ENCODE measurements around the gene MICALL1. TPM values are rescaled to one million over a fixed set of nuclear protein-coding genes. Genes with fewer than 3 reads are reported as not detected.

Gene MICALL1
- total and polyA plus RNA-seq, 2 of the 13 experiments (the other 11 are each of a cell fraction or from before 2014, with no cell fraction given), result 7.6 to 10.6 TPM

GRCh38 chr22:37905534-37906363 is at the start of gene MICALL1 (continued):
- TF ChIP-seq GLMP (CRISPR knock-in tag; IDR thresholded peaks at IDR 0.05; ENCODE audit: borderline replicate concordance), result no peak
- TF ChIP-seq, protein P1, sequence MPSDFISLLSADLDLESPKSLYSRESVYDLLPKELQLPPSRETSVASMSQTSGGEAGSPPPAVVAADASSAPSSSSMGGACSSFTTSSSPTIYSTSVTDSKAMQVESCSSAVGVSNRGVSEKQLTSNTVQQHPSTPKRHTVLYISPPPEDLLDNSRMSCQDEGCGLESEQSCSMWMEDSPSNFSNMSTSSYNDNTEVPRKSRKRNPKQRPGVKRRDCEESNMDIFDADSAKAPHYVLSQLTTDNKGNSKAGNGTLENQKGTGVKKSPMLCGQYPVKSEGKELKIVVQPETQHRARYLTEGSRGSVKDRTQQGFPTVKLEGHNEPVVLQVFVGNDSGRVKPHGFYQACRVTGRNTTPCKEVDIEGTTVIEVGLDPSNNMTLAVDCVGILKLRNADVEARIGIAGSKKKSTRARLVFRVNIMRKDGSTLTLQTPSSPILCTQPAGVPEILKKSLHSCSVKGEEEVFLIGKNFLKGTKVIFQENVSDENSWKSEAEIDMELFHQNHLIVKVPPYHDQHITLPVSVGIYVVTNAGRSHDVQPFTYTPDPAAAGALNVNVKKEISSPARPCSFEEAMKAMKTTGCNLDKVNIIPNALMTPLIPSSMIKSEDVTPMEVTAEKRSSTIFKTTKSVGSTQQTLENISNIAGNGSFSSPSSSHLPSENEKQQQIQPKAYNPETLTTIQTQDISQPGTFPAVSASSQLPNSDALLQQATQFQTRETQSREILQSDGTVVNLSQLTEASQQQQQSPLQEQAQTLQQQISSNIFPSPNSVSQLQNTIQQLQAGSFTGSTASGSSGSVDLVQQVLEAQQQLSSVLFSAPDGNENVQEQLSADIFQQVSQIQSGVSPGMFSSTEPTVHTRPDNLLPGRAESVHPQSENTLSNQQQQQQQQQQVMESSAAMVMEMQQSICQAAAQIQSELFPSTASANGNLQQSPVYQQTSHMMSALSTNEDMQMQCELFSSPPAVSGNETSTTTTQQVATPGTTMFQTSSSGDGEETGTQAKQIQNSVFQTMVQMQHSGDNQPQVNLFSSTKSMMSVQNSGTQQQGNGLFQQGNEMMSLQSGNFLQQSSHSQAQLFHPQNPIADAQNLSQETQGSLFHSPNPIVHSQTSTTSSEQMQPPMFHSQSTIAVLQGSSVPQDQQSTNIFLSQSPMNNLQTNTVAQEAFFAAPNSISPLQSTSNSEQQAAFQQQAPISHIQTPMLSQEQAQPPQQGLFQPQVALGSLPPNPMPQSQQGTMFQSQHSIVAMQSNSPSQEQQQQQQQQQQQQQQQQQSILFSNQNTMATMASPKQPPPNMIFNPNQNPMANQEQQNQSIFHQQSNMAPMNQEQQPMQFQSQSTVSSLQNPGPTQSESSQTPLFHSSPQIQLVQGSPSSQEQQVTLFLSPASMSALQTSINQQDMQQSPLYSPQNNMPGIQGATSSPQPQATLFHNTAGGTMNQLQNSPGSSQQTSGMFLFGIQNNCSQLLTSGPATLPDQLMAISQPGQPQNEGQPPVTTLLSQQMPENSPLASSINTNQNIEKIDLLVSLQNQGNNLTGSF (CRISPR knock-in tag; IDR thresholded peaks at IDR 0.05), result no peak
- no peak for TF ChIP-seq WIZ (CRISPR knock-in tag; IDR thresholded peaks at IDR 0.05)
- TF ChIP-seq ZNF251 (CRISPR knock-in tag; IDR thresholded peaks at IDR 0.05), result no peak
- TF ChIP-seq FOXJ3 (CRISPR knock-in tag; IDR thresholded peaks at IDR 0.05; ENCODE audit: borderline replicate concordance), result no peak
- TF ChIP-seq MXD1 (CRISPR knock-in tag; IDR thresholded peaks at IDR 0.05), result no peak; the same call in 1 of the 2 replicates
- TF ChIP-seq ZNF574 (CRISPR knock-in tag; IDR thresholded peaks at IDR 0.05), result peak; percentile 62
- no peak for TF ChIP-seq HOXA9 (CRISPR knock-in tag; IDR thresholded peaks at IDR 0.05; ENCODE audit: borderline replicate concordance)
- 0 out of 2 replicates have a peak, but pooled peaks have one; percentile 24 for TF ChIP-seq ZNF547 (CRISPR knock-in tag; IDR thresholded peaks at IDR 0.05)
- TF ChIP-seq TFDP1 (CRISPR knock-in tag; IDR thresholded peaks at IDR 0.05; ENCODE audit: borderline replicate concordance), result peak; percentile 44; the same call in 1 of the 2 replicates
- TF ChIP-seq, protein P2, sequence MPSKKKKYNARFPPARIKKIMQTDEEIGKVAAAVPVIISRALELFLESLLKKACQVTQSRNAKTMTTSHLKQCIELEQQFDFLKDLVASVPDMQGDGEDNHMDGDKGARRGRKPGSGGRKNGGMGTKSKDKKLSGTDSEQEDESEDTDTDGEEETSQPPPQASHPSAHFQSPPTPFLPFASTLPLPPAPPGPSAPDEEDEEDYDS (CRISPR knock-in tag; IDR thresholded peaks at IDR 0.05), result no peak
- no peak for TF ChIP-seq ZNF451 (CRISPR knock-in tag; IDR thresholded peaks at IDR 0.05)
- TF ChIP-seq, protein P3, sequence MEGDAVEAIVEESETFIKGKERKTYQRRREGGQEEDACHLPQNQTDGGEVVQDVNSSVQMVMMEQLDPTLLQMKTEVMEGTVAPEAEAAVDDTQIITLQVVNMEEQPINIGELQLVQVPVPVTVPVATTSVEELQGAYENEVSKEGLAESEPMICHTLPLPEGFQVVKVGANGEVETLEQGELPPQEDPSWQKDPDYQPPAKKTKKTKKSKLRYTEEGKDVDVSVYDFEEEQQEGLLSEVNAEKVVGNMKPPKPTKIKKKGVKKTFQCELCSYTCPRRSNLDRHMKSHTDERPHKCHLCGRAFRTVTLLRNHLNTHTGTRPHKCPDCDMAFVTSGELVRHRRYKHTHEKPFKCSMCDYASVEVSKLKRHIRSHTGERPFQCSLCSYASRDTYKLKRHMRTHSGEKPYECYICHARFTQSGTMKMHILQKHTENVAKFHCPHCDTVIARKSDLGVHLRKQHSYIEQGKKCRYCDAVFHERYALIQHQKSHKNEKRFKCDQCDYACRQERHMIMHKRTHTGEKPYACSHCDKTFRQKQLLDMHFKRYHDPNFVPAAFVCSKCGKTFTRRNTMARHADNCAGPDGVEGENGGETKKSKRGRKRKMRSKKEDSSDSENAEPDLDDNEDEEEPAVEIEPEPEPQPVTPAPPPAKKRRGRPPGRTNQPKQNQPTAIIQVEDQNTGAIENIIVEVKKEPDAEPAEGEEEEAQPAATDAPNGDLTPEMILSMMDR (CRISPR knock-in tag; IDR thresholded peaks at IDR 0.05), result peak; percentile 44; the same call in 1 of the 2 replicates
- TF ChIP-seq ZNF430 (CRISPR knock-in tag; IDR thresholded peaks at IDR 0.05), result no peak
